NCI-H187 treated with DMSO at 0.1 percent for 48 hours (cell line): ENCODE data around the gene KCNH1.

Experiments
- DNase-seq: peaks from one replicate; lab custom pipeline; 2025; lab: John Stamatoyannopoulos, UW

The KCNH1 gene

GRCh38 chr1:210797422-210797821, 336.5 kb downstream of the KCNH1 start:
- no peak for DNase-seq

GRCh38 chr1:210796421-210796820, 337.5 kb downstream of the KCNH1 start:
- no peak for DNase-seq

- DNase-seq: no peak
Observed at GRCh38 chr1:210794445-210794844, 339.5 kb downstream of the KCNH1 start.

DNA sequence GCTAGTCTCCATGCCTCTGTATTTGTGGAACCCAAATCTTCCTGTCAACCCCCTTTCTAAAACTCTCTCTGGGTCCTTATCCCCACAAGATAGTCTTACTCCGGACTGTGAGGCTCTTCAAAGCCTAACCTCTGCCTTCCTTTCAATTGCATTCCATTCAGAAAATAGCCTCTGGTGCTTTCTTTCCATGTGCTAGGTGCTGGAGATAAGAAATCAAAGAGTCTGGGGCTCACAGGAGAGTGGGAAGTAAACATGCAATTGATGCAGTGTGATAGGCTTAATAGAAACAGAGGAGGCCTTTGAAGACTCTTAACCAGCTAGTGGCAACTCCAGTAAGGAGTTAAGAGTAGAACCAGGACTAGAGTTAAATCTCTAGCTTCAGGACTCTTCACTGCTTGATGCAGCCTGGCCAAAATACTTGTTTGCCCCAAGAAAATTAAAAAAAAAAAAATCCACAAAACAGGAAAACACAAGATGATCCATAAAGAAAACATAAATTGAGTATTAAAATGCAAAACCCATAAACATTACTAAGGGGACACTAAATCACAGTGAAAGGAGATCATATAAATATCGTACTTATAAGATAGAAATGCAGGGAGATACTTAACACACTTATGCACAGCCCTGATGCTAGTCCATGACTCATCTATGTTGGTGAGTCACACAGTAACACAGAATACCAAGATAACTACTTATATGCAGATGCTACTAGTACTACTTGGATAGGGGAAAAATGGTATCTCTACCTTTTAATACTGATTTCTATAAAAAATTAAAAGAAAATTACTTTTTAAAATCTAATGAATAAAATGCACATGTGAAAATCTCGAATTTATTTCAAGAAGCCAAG, 341.5 kb downstream of the KCNH1 start:
- DNase-seq: no peak

DNA sequence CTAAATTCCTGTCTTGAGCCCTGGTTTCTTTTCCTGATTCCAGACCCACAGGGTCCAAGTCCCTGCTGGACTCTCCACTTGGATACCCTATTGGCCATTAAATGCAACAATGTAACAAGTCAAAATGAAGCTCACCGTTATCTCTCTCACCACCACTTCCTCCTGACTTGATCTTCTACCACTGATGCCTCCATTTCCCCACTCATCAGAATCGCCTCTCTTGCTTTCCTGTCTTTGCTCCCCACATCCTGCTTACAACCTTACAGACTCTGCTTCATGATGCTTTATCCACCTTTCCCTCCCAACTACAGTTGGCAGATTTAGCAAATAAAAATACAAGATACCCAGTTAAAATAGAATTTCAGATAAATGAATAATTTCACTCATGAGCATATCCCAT, 343.8 kb downstream of the KCNH1 start:
- no peak for DNase-seq

DNA sequence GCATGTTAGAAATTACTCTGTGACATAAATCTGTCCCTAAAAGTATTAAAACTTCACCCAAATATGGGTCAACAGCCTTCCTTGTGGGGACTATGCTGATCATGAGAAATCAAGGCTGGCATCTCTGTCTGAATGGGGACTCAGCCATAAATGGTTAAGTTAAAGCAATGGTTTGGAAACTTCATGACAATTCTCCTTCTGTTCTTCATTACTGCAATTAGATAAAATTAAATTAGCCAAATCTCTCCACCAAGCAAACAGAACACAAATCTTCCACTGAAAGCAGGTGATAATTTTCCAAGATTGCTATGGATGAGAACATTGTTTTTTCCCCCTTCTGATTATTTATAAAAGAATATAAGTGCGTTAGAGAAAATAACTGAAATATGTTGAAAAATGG, 346.1 kb downstream of the KCNH1 start:
- no peak for DNase-seq

DNA sequence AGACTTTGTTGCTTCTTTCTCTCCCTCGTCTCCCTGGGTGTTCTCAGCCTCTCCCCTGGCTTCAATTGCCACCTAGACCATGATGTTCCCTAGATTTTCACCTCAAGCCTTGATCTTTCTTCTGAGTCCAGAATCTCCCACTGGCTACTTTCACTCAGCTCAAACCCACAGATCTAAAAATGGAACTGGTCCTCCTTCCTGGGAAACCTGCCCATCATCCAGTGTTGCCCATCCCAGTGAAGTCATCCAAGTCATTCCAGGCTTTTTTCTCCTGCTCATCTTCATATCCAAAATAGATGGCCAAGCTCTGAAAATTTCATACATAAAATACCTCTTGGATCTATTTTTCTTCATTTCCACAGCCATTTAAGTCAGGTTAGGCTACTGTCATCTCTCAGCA, 347.4 kb downstream of the KCNH1 start:
- DNase-seq: no peak

- no peak for DNase-seq
Observed at GRCh38 chr1:210783925-210784324, 350.0 kb downstream of the KCNH1 start.

DNA sequence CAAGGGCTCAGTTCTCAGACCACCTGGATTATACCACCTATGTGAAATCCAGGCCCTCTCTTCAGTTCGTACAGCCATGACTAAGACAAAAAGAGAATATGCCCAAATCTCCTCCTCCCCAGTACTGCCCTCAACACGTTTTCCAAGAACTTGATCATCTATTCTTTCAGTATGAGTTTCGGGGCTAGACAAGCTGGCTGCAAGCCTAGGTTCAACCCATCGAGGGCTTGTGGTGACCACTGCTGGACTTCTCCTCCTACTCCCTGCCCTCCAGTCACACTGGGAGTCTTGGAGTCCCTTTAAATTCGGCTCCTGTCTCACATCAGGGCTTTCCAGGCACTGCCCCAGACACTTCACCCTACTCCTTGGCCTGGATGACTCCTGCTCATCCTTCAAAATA, 352.3 kb downstream of the KCNH1 start:
- no peak for DNase-seq

DNA sequence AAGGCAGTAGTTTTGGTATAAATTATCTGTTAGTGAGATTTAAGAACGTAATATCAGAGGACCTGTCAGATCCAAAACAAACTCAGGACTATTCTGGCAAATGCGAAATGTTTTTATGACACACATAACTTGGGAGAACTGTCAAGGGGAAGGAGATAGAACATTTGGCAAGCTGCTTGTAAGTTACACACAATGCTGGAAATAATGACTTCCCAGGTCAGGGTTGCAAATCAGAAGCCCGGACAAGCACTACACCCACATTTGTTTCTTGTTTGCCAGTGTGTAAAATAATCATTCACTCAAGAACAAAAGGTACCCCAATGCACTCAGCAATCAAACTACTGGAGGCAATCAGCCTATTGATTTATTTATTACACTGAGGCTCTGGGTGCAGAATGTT, 354.7 kb downstream of the KCNH1 start:
- no peak for DNase-seq

DNA sequence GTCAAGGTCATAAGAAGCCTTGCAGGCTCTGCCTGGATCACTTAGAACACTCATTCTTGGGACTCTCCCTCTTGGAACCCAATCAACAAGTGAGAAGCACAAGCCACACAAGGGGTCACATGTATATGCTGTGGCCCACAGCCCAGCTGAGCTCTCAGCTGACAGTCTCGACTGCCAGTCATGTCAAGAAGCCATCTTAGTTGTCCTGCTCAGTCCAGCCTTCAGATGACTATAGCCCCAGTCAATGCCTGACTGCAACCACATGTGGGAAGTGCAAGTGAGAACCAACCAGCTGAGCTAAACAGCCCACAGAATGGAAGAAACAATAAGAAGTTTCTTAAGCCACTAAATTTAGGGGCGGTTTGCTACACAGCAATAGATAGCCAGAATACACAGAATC, 356.0 kb downstream of the KCNH1 start:
- no peak for DNase-seq

DNA sequence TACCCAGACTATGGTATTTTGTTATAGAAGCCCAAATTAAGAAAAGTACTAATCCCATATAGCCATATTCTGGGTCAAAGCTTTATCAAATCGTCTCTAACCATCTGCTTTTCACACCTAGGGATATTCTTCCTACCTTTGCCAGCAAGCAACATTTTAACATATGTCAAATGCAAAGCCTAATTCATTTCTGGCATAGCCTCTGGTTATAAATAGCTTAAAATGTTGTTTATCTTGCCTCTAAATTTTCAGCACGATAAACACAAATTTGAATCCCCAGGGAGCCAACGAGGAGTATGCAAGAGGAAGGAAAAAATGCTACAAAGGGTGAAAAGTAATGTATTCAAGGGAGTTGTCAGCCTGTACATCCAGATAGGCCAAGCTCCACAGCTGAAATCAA, 357.2 kb downstream of the KCNH1 start:
- DNase-seq: no peak

DNA sequence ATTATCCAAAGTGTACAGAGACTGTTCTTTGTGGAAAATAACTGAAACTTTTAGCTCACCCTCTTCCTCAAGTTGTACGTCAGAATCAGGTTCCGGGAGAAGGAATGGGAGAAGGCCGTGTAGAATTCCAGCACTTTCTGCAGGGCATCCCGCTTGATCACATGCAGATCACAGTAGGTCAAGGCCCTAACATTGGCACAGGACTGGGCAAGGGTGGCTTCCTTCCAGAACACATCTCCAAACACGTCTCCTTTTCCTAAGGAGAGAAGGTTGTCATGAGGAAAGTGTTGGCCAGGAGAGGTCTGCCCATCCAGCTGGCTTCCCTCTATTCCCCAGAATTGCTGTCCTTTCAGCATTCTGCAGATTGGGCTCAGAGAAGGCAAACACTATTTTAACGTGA, 358.7 kb downstream of the KCNH1 start:
- no peak for DNase-seq

DNA sequence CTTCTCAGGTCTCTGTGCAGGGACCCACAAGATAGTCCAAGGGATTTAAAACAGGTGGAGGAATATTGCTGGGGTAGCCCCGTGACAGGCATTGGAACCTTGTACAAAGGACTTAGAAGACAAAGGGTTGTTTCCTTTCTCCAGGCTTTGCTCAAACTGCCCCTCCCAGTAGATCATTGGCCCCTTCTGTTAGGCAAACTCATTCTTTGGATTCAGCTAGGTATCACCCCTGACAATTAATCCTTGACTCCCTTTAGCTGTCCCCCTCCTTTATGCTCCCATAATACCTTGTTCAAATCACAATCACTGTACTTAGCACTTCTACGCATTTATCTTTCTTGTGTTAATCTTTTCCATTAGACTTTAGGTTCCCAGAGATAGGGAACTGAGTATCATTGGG, 360.5 kb downstream of the KCNH1 start:
- DNase-seq: no peak

DNA sequence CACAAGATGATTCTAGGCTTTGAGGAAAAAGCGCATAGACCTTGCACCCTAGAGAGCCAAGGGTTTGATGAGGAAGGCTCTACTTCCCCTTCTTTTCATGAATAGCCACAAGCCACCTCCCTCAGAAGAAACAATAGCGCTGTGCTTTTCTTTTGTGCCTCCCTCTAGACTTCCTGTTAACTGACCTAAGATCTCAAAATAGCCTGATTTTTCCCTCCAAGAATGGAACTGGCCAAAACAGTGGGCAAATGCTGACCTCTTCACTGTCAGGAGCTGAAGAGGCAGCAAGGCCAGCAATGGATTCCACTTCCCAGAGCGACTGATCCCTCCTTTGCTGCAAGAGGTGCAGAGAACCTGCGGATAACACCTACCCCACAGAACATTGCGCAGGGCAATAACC, 362.8 kb downstream of the KCNH1 start:
- no peak for DNase-seq

- no peak for DNase-seq
Observed at GRCh38 chr1:210770396-210770984, 363.5 kb downstream of the KCNH1 start.

DNA sequence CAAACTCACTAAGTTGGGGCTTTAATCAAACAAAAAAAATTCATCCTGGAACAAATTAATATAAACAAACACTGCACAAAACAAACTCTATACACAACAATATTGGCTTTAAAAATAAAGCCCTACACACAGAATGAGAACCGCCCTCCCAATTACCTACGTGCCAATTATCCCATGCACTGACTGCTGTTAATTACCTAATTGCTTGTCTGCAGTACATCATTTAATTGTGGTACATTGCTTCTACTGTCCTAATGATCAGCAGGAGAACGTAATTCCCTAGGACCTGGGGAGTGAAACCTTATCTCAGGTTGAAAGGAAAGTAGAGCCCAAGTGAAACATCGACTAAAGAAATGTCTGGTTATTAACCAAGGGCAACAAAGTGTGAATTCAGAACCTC, 364.5 kb downstream of the KCNH1 start:
- DNase-seq: no peak

DNA sequence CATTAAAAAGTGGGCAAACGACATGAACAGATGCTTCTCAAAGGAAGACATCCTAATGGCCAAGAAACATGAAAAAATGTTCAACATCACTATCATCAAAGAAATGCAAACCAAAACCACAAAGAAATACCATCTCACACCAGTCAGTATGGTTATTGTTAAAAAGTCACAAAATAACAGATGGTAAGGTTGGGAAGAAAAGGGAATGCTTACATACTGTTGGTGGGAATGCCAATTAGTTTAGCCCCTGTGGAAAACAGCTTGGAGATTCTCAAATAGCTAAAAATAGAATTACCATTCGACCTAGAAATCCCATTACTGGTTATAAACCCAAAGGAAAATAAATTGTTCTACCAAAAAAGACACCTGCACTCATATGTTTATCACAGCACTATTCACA, 369.4 kb downstream of the KCNH1 start:
- DNase-seq: no peak

GRCh38 chr1:210758761-210759160, 375.2 kb downstream of the KCNH1 start:
- no peak for DNase-seq

- DNase-seq: no peak
Observed at GRCh38 chr1:210758261-210758660, 375.7 kb downstream of the KCNH1 start.

DNA sequence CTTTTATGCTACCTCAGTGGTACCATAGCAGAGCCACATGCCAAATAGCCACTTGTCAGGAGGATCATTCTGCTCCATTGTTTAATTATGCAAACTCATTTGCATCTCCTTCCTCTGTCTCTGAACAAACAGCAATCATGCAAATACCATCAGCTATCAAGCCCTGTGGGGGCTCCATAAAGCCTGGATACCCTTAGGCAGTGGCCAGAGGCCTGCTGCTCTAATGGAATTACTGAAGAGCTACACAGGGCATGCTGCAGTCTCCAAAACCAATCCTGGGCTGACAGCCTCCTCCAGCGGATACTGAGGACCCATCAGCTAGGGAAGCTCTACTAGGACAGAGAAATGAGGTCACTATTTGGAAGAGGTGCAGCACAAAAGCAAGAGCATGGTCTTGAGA, 376.3 kb downstream of the KCNH1 start:
- DNase-seq: no peak

DNA sequence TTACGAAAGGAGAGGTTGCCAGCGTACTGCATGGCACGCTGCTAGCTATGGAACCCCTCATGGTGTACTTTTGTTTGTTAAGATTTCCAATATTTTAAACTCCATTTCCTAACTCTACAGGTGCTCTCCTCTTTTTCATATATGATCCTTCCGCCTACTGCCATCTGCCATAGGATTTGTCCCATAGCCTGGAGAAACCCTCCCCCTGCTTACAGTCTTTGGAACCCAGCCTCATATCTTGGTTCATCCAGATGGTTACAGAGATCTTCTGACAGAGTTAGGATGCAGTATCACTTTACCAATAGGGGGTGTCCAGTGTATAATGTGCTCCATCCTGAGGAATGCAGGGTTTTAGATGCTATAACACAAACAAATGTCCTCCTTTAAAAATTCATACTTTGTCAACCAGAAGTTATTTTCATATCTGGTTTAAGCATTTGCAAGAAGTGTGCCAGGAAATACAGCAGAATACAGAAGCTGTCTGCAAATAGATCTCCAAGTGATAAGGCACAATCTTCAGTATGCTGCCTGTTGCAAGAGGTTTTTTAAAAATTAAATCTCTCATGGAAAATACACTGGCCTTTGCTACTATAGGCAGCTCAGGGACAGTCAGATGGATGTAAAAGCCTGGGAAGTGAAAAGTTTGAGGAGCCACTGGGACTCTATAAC, 377.8 kb downstream of the KCNH1 start:
- no peak for DNase-seq
